DMS153 treated with DMSO at 0.1 percent for 48 hours (cell line): ENCODE measurements around the gene PLEKHA4.
"Not testable (repeated sequence)": the region's sequence is repeated elsewhere in the genome, so short reads cannot be mapped to it uniquely, and the experiment has no call there.

Source experiments
- DNase-seq: peaks from one replicate; lab custom pipeline; 2025; ENCODE audit not compliant: unreplicated experiment; lab: John Stamatoyannopoulos, UW

The PLEKHA4 gene

DNA sequence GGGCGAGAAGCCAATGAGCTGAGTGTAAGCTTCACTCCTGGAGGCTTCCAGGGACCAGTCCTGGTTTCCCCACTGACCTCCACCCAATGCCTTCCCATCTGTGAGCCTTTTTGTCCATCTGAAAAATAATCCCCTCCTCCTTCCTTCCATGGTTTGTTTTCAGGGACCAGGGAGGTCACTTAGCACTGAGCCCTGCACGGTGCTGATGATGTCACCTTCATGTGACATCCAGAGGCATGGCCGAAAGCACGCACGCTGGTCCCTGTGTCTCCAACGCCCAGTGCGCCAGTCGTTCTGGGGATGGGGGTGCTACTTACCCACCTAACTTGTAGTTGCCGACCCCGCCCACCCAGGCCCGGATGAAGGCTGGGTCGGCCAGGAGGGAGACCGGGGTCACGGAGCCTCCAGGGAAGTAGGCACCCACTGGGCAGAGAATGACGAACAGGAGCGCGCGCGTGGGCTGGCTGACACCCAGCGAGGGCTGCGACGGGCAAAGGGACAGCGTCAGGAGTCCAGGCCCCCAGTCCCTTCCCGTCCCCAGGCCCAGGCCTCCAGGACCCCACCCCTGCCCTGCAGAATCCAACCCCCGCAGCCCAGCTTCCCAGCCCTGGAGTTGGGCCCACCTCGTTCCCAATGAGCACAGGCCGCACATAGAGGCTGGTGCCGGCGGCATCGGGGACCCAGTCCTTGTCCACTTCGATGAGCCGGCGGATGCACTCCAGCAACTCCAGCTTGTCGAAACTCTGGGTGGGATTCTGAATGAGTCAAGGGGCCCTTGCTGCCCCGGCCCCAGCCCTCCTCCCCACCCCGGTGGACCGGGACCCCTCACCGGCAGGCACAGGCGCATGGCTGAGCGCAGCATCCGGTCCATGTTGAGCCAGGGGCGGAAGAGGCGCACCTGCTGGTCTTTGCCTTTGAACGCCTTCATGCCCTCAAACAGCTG lies 68.8 kb downstream of the PLEKHA4 start:
- no peak for DNase-seq

- DNase-seq = no peak
Observed at GRCh38 chr19:48798937-48799336, 69.5 kb downstream of the PLEKHA4 start.

DNA sequence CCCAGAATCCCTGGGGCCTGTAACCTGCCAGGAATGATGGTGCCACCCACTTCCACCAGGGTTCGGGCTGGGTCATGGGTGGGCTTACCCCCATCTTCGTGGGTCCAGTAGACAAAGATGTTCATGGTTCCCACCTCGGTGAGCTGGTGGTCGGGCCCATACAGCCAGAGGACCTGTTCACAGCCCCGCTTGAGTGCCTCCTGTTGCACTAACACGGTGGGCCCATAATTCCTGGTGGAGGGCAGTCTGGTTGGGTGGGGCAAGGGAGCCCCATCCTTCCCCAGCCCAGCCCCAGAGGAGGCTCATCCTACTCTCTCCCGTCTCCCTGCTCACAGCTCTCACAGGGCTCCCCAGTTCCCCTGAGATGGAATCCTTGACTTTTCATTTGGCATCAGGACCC lies 71.3 kb downstream of the PLEKHA4 start:
- DNase-seq = no peak

- DNase-seq = no peak
Observed at GRCh38 chr19:48796298-48797083, 71.9 kb downstream of the PLEKHA4 start.

DNA sequence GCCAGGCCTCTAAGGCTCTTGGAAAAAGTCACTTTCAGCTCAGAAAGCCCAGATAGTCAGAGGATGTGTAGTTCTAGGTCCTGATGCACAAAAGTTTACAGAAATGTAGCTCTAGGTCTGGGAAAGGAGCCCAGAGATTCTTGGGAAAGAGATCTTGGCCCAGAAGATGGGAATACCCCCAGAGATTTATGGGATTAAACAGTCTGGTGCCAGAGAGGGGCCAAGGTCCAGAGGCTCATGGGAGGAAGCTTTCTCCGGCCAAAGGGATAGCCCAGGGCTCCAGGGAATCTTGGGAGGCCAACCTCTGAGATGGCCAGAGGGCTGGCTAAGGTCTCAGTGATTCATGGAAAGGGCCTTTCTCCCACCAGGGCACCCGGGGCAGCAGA lies 72.7 kb downstream of the PLEKHA4 start:
- DNase-seq = no peak

- DNase-seq = peak; percentile 94
Observed at GRCh38 chr19:48795055-48795684, 73.2 kb downstream of the PLEKHA4 start.

DNA sequence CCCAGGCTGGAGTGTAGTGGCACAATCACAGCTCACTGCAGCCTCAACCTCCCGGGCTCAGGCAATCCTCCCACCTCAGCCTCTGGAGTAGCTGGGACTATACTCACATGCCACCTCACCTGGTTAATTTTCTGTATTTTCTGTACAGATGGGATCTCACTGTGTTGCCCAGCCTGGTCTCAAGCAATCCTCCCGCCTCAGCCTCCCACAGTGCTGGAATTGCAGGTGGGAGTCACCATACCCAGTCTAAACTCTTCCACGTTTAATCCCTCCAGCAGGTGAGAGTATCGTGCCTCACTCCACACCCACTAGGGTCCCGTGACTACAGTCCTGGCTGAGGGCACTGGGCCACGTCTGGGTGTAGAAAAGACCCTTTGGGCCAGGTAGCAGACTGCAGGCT lies 74.1 kb downstream of the PLEKHA4 start:
- no peak for DNase-seq

DNA sequence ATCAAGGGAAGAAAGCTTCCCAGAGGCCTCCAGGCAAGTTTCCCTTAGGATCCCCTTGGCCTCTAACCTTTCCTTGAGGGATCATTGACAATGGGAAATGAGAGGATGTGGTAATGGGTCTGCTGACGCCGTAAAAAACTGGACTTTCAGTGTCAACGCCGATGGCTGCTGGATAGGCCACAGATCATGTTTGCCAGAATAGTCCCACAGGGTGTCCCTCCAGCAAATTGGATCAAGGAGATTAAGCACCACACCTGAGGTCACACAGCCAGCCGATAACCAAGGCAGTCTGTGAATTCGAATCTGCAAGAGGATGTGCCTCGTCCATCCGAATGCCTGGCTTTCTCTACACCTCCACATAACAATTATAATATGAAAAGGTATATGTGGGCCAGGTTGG lies 75.1 kb downstream of the PLEKHA4 start:
- DNase-seq = no peak

GRCh38 chr19:48787331-48787730 lies 81.1 kb downstream of the PLEKHA4 start:
- not testable (repeated sequence) for DNase-seq
